ENCODE measurements around the gene STAG3.
"Not testable (repeated sequence)": the region's sequence is repeated elsewhere in the genome, so short reads cannot be mapped to it uniquely, and the experiment has no call there.

DNA sequence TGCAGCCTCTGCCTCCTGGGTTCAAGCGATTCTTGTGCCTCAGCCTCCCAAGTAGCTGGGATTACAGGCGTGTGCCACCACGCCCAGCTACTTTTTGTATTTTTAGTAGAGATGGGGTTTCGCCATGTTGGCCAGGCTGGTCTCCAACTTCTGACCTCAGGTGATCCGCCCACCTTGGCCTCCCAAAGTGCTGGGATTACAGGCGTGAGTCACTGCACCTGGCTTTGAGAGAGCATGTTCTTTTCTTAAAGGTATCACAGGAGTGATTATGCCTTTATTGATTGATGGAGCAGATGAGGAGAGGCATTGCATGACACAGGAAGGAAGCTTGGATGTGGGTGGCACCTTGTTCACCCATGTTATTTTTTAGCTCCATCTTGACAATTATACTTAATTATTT, 5.4 kb downstream of the STAG3 start:
- TF ChIP-seq, protein P1, sequence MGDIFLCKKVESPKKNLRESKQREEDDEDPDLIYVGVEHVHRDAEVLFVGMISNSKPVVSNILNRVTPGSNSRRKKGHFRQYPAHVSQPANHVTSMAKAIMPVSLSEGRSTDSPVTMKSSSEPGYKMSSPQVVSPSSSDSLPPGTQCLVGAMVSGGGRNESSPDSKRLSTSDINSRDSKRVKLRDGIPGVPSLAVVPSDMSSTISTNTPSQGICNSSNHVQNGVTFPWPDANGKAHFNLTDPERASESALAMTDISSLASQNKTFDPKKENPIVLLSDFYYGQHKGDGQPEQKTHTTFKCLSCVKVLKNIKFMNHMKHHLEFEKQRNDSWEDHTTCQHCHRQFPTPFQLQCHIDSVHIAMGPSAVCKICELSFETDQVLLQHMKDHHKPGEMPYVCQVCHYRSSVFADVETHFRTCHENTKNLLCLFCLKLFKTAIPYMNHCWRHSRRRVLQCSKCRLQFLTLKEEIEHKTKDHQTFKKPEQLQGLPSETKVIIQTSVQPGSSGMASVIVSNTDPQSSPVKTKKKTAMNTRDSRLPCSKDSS (IDR thresholded peaks at IDR 0.05; ENCODE audit: low read depth, partially characterized antibody) = not testable (repeated sequence)
- TF ChIP-seq ATF7 (IDR thresholded peaks at IDR 0.05); NCOA1 (IDR thresholded peaks at IDR 0.05; ENCODE audit: low read depth): not testable (repeated sequence)

Data from K562 (cell line).